Renal pelvis (tissue), 4 donors: ENCODE data around the gene ENDOV. TPM values are rescaled to one million over a fixed set of nuclear protein-coding genes. Genes with fewer than 3 reads are reported as not detected.

ENCODE experiments used
- DNase-seq: peaks from one replicate; pipeline ENCODE4 v3.0.0-alpha.2; 2013
- polyA plus RNA-seq, 3 donors: library from polyadenylated mRNA; unstranded; fragments of 120-200 nt; gene quantifications; one replicate each; pipeline ENCODE4 v1.2.1, GENCODE V29; 2013; ENCODE audit not compliant: insufficient read length in 3 of 3

ENDOV gene
- polyA plus RNA-seq, 3 donors, result 31.5 to 48.3 (median 44.4) TPM

DNA sequence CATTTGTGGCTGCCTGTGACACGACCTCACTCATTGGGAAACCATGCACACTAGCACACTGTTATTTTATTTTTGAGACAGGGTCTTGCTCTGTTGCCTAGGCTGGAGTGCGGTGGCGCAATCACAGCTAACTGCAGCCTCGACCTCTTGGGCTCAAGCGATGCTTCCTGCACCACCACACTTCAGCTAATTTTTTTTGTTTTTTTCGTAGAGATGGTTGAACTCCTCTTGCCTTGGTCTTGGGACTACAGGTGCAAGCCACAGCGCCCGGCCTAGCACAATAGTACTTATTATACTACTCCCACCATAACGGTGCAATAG lies 64.2 kb downstream of the ENDOV start:
- DNase-seq, result no peak

GRCh38 chr17:80480248-80480647 lies 65.3 kb downstream of the ENDOV start:
- no peak for DNase-seq

DNA sequence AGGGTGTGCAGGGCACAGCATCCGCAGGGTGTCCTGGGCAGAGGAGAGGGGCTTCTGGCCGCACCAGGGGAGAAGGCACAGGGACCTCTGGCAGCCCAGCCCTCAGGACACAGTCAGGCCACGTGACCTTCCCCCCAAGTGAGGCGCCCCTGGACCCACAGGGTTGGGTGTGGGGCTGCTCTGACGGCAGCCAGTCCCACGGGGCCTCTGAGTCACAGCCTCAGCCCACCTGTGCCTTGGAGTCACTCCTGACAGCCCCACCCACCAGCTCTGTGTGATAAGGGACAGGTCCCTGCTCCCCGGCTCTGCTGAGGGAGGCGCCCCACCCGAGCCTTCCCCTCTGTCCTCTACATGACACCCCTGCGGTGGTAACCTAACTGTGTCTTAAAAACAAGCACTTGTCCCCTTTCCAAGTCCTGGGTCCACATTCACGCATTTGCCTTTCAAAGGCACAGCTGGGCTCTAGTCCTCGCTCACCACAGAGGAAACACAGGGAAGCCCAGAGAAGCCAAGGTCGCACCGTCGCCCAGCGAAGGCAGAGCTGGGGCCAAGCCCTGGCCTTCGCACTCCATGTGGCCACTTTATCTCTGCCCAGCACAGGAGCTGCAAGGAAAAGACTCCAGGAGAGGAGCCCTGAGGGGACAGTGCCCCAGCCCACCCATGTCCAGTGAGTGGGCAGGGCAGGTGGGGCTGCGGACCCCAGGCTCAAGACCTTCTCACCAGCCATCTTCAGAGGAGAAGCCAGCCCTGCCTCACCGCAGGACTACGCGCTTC lies 66.5 kb downstream of the ENDOV start:
- DNase-seq, result no peak

- DNase-seq, result no peak
Observed at GRCh38 chr17:80482058-80482318, 67.0 kb downstream of the ENDOV start.

- no peak for DNase-seq
Observed at GRCh38 chr17:80482555-80483308, 67.8 kb downstream of the ENDOV start.

DNA sequence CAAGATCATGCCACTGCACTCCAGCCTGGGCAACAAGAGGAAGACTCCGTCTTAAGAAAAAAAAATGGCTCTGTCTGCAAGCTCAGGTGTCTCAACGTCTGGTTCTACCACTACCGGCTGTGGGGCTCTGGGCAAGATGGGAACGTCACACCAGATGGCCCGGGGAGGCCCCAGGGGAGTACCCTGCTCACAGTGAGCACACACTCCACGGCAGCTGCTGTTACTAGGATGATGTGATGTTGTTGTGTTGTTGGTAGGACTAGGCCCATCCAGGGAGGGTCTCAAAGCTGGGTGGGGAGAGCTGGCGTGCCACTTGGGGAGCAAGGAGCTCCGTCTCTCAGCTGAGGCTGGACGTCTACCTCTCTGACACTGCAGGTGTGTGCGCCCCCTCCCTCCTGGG lies 70.9 kb downstream of the ENDOV start:
- DNase-seq, result no peak

DNA sequence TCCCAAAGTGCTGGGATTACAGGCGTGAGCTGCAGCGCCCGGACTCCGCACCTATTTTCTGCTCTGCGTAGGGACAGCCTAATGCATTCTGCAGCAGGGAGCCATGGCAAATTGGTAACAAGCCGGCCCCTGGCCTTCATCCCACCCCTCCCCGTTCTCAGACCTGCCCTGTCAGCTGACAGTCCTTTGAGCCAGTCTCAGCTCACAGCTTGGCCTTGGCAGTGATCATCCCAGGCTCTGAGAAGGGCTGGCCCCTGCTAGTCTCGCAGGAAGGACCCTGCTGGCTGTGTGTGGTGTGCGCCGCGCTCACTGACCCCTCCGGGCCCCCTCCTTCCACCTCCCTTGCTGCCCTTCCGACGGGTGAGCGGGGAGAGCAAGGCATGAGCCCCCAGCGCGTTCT lies 71.7 kb downstream of the ENDOV start:
- no peak for DNase-seq

- no peak for DNase-seq
Observed at GRCh38 chr17:80487511-80487910, 72.5 kb downstream of the ENDOV start.

Other genes with a start within 250 kb of the ENDOV start
- 1 to 10 TPM; 1.1 to 2.2 (median 2.1) TPM for gene CARD14, start 245.1 kb upstream of the ENDOV start, polyA plus RNA-seq
- gene SGSH, start 194.8 kb upstream of the ENDOV start, polyA plus RNA-seq, result 10 to 100 TPM; 35.8 to 52.6 (median 47.8) TPM
- gene SLC26A11, start 194.7 kb upstream of the ENDOV start, polyA plus RNA-seq, result 10 to 100 TPM; 23.6 to 32.1 (median 30.8) TPM
- 100 to 1,000 TPM in 2 of 3 donors, 10 to 100 TPM in 1; 54.7 to 107 (median 104) TPM for gene RNF213, start 154.3 kb upstream of the ENDOV start, polyA plus RNA-seq
- 1 to 10 TPM; 1.1 to 1.4 (median 1.4) TPM for gene NPTX1, start 61.4 kb downstream of the ENDOV start, polyA plus RNA-seq
- 10 to 100 TPM; 20.7 to 25.0 (median 22.9) TPM for gene RPTOR, start 129.7 kb downstream of the ENDOV start, polyA plus RNA-seq